ENCODE results near the gene SHBG. TPM values are rescaled to one million over a fixed set of nuclear protein-coding genes. Genes with fewer than 3 reads are reported as not detected.

Gene SHBG, protein sequence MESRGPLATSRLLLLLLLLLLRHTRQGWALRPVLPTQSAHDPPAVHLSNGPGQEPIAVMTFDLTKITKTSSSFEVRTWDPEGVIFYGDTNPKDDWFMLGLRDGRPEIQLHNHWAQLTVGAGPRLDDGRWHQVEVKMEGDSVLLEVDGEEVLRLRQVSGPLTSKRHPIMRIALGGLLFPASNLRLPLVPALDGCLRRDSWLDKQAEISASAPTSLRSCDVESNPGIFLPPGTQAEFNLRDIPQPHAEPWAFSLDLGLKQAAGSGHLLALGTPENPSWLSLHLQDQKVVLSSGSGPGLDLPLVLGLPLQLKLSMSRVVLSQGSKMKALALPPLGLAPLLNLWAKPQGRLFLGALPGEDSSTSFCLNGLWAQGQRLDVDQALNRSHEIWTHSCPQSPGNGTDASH
- under 1 TPM in 3 of 6 donors, not detected in 3; 0.34 to 0.88 (median 0.46) TPM for total RNA-seq

DNA sequence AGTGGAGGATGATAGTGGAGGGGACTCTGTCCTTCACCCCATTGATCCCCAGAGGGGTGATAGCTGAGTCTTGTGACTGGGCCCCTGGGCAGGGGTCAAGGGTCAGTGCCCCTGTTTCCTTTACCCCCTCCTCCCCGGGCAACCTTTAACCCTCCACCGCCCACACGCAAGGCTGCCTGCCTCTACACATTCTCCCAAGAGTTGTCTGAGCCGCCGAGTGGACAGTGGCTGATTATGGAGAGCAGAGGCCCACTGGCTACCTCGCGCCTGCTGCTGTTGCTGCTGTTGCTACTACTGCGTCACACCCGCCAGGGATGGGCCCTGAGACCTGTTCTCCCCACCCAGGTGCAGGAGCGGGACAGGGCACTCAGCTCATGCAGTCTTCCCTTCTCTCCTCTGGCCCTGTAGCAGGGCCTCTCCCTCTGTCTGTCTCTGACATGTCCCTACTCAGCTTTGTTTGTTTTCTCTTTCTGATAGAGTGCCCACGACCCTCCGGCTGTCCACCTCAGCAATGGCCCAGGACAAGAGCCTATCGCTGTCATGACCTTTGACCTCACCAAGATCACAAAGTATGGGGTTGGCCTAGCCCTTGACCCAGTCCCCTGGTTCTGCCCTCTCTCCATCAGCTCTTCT lies at the start of gene SHBG:
SHBG (plus strand) TSS at position 197 of the 633 bp plus-strand sequence; CDS start at position 235, 38 bp downstream.
- ATAC-seq (ENCODE audit: low FRiP score in 2 of 2) (no peak), DNase-seq (no peak)
- no peak within 1 kb of the TSS for H3K27ac ChIP-seq
- no peaks in the 10 kb centered on the region for H3K9me3 ChIP-seq
- H3K4me1 ChIP-seq = peaks cover 9 to 20% (median 15%) of the 10 kb centered on the region in 4 donors
- TF ChIP-seq POLR2A (IDR thresholded peaks at IDR 0.05) = no peak
- TF ChIP-seq, protein P1, sequence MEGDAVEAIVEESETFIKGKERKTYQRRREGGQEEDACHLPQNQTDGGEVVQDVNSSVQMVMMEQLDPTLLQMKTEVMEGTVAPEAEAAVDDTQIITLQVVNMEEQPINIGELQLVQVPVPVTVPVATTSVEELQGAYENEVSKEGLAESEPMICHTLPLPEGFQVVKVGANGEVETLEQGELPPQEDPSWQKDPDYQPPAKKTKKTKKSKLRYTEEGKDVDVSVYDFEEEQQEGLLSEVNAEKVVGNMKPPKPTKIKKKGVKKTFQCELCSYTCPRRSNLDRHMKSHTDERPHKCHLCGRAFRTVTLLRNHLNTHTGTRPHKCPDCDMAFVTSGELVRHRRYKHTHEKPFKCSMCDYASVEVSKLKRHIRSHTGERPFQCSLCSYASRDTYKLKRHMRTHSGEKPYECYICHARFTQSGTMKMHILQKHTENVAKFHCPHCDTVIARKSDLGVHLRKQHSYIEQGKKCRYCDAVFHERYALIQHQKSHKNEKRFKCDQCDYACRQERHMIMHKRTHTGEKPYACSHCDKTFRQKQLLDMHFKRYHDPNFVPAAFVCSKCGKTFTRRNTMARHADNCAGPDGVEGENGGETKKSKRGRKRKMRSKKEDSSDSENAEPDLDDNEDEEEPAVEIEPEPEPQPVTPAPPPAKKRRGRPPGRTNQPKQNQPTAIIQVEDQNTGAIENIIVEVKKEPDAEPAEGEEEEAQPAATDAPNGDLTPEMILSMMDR (IDR thresholded peaks at IDR 0.05) = no peak
- no peak for TF ChIP-seq POLR2AphosphoS5 (IDR thresholded peaks at IDR 0.05)
- no peak for TF ChIP-seq EP300 (IDR thresholded peaks at IDR 0.05)
- peaks cover 0 to 7% (median 0%) of the 10 kb centered on the region in 4 donors for H3K36me3 ChIP-seq
- no peaks in the 10 kb centered on the region for H3K27me3 ChIP-seq
- H3K4me3 ChIP-seq = no peak within 1 kb of the TSS
- 84% methylated on average over 13 of the region's 13 CpGs for WGBS, 2 donors

- peak overlapping the region in 3 of 4 donors; percentile 53 to 83 (median 55) for H3K4me3 ChIP-seq
- no peaks in the 10 kb centered on the region for H3K27me3 ChIP-seq
- peak overlapping the region; percentile 92 to 96 (median 94) for H3K27ac ChIP-seq
- peaks cover 27 to 33% (median 29%) of the 10 kb centered on the region in 4 donors for H3K36me3 ChIP-seq
- ATAC-seq (ENCODE audit: low FRiP score in 2 of 2) (no peak), DNase-seq (no peak)
- peaks cover 60 to 86% (median 73%) of the 10 kb centered on the region in 4 donors for H3K4me1 ChIP-seq
- TF ChIP-seq, protein P1 (IDR thresholded peaks at IDR 0.05) = no peak
- no peak for TF ChIP-seq EP300 (IDR thresholded peaks at IDR 0.05)
- WGBS, 2 donors = 79% methylated on average over 23 of the region's 23 CpGs
- no peaks in the 10 kb centered on the region for H3K9me3 ChIP-seq
Observed at GRCh38 chr17:7580604-7581575, 49.0 kb upstream of the SHBG start.

- Histone ChIP-seq H3K36me3 (peaks cover 9 to 27% (median 24%) of the 10 kb centered on the region in 4 donors), H3K4me3 (peak overlapping the region; percentile 30 to 83 (median 54)), H3K4me1 (peaks cover 54 to 69% (median 61%) of the 10 kb centered on the region in 4 donors), H3K9me3 (no peaks in the 10 kb centered on the region), H3K27me3 (no peaks in the 10 kb centered on the region), H3K27ac (peak overlapping the region; percentile 93 to 96 (median 94))
- TF ChIP-seq, protein P1 (IDR thresholded peaks at IDR 0.05) = no peak
- TF ChIP-seq EP300 (IDR thresholded peaks at IDR 0.05) (no peak), POLR2AphosphoS5 (IDR thresholded peaks at IDR 0.05) (no peak), POLR2A (IDR thresholded peaks at IDR 0.05) (no peak)
- peak in 1 of 2 donors; percentile 88 for DNase-seq
- no peak for ATAC-seq (ENCODE audit: low FRiP score in 2 of 2)
- 87 to 93% methylated on average over 16 to 36 of the region's 36 CpGs for WGBS, 2 donors
Observed at GRCh38 chr17:7582396-7583252, 47.3 kb upstream of the SHBG start.

All from upper lobe of left lung (tissue), 6 donors.